Measurements from ENCODE around the gene C10orf90. TPM values are rescaled to one million over a fixed set of nuclear protein-coding genes. Genes with fewer than 3 reads are reported as not detected.
A peak's percentile ranks its signal among the peaks of the same experiment; 100 is the strongest.

The C10orf90 gene
- total and polyA plus RNA-seq, 4 donors: 0.05 to 0.25 TPM; not detected in 2

- DNase-seq (ENCODE audit: low spot score): peak; percentile 4
- Histone ChIP-seq H3K36me3 (ENCODE audit: control insufficient read depth in 4 of 4, insufficient read depth in 3 of 4, low read depth in 1 of 4, low read length in 3 of 4) (no peaks in the 10 kb centered on the region), H3K27ac (ENCODE audit: low read depth in 1 of 2, low read length in 2 of 2) (no peak overlapping the region), H3K27me3 (ENCODE audit: control insufficient read depth in 4 of 4, insufficient read depth in 4 of 4, low read length in 3 of 4) (peaks cover 0 to 2% (median 0%) of the 10 kb centered on the region in 4 donors), H3K4me3 (ENCODE audit: low read depth in 1 of 3, low read length in 3 of 3) (no peak overlapping the region), H3K9ac (ENCODE audit: low read depth in 1 of 2, low read length in 2 of 2) (no peak overlapping the region), H3K4me1 (ENCODE audit: control insufficient read depth in 4 of 4, insufficient read depth in 4 of 4, low read length in 3 of 4) (no peaks in the 10 kb centered on the region), H3K9me3 (ENCODE audit: control insufficient read depth in 4 of 4, low read length in 3 of 4) (no peaks in the 10 kb centered on the region)
- WGBS: 89% methylated on average over 1 of the region's 1 CpG
- no peak for TF ChIP-seq TAF1 (conservative IDR thresholded peaks at IDR 0.05)
- TF ChIP-seq RAD21 (IDR thresholded peaks at IDR 0.05): no peak
- no peak for TF ChIP-seq HNF4G (IDR thresholded peaks at IDR 0.05)
- TF ChIP-seq FOXA1 (IDR thresholded peaks at IDR 0.05): no peak
- TF ChIP-seq RXRA (IDR thresholded peaks at IDR 0.05): no peak
- no peak for TF ChIP-seq GABPA (IDR thresholded peaks at IDR 0.05 in 1 of 2, conservative IDR thresholded peaks at IDR 0.05 in 1 of 2)
- no peak for TF ChIP-seq REST (IDR thresholded peaks at IDR 0.05)
- TF ChIP-seq YY1 (IDR thresholded peaks at IDR 0.05): no peak
- no peak for TF ChIP-seq EGR1 (IDR thresholded peaks at IDR 0.05; ENCODE audit: low read depth in 2 of 2)
Measured at GRCh38 chr10:126683466-126683865, 13.0 kb upstream of the C10orf90 start.

DNA sequence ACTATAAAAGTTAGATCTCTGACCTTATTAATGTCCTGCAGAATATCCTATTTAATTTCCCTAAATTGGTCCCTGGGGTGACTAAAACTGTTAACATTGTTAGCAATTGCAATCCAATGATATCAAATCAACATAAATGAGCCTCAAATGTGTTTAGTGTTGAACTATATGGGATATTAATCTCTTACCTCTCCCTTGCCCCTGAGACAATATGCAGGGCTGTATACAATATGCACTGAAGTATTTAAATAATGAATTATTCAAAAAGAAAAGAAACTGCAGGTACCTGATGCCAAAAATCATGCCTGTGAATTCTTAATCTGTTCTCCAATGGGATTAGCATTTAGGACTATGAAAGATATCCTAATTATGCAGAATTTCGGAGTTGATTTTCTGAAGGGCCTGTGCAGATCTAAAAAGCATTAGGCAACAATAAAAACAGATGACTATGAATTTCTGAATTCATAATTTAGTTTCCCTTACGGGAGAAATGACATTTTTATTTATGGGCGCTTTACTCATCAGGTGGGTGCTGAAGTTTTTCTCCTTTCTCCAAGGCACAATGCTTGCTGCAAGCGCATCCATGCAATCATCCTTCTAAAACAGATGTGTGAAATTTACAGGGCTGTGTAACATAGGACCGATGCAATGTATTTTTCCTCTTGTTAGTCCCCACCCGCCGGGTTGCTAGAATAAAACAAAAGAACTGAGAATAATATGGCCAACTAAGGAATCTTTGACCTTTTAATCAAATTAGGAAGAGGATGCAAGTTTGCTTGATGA is 5.4 kb upstream of the C10orf90 start:
- TF ChIP-seq ATF3 (IDR thresholded peaks at IDR 0.05) (no peak), JUND (IDR thresholded peaks at IDR 0.05) (no peak), ZBTB33 (IDR thresholded peaks at IDR 0.05) (no peak), FOXA2 (IDR thresholded peaks at IDR 0.05) (no peak), SP1 (IDR thresholded peaks at IDR 0.05) (no peak), YY1 (IDR thresholded peaks at IDR 0.05) (no peak), HNF4G (IDR thresholded peaks at IDR 0.05) (no peak), REST (IDR thresholded peaks at IDR 0.05) (no peak), FOXA1 (IDR thresholded peaks at IDR 0.05) (no peak)
- no peaks in the 10 kb centered on the region for H3K27me3 ChIP-seq (ENCODE audit: control insufficient read depth in 4 of 4, insufficient read depth in 4 of 4, low read length in 3 of 4)
- no peaks in the 10 kb centered on the region for H3K4me1 ChIP-seq (ENCODE audit: control insufficient read depth in 4 of 4, insufficient read depth in 4 of 4, low read length in 3 of 4)
- no peaks in the 10 kb centered on the region for H3K36me3 ChIP-seq (ENCODE audit: control insufficient read depth in 4 of 4, insufficient read depth in 3 of 4, low read depth in 1 of 4, low read length in 3 of 4)
- no peak overlapping the region for H3K27ac ChIP-seq (ENCODE audit: low read depth in 1 of 2, low read length in 2 of 2)
- no peak overlapping the region for H3K4me3 ChIP-seq (ENCODE audit: low read depth in 1 of 3, low read length in 3 of 3)
- DNase-seq (ENCODE audit: low spot score): no peak
- no peak overlapping the region for H3K9ac ChIP-seq (ENCODE audit: low read depth in 1 of 2, low read length in 2 of 2)
- H3K9me3 ChIP-seq (ENCODE audit: control insufficient read depth in 4 of 4, low read length in 3 of 4): no peaks in the 10 kb centered on the region
- 80% methylated on average over 7 of the region's 7 CpGs for WGBS

All from liver (tissue), 9 donors.